Right renal pelvis (tissue), 4 donors: Measurements from ENCODE around the gene ST6GALNAC4. TPM values are rescaled to one million over a fixed set of nuclear protein-coding genes. Genes with fewer than 3 reads are reported as not detected.

Experiments
- polyA plus RNA-seq, 4 donors: library from polyadenylated mRNA; unstranded; fragments of 120-200 nt; gene quantifications; one replicate each; pipeline ENCODE4 v1.2.1, GENCODE V29; 2013; ENCODE audit not compliant: insufficient read length in 4 of 4

Gene ST6GALNAC4
- polyA plus RNA-seq, 4 donors = 11.3 to 15.6 (median 12.6) TPM

Other genes with a start within 250 kb of the ST6GALNAC4 start
- 1 to 10 TPM; 3.8 to 5.7 (median 4.8) TPM for gene CFAP157, start 210.1 kb downstream of the ST6GALNAC4 start, polyA plus RNA-seq
- 10 to 100 TPM in 1 of 4 donors, 1 to 10 TPM in 3; 8.9 to 16.3 (median 9.5) TPM for gene PTRH1, start 201.4 kb downstream of the ST6GALNAC4 start, polyA plus RNA-seq
- gene TTC16, start 201.0 kb downstream of the ST6GALNAC4 start, polyA plus RNA-seq = under 1 TPM; 0.12 to 0.24 (median 0.17) TPM
- gene TOR2A, start 181.7 kb downstream of the ST6GALNAC4 start, polyA plus RNA-seq = 10 to 100 TPM; 12.4 to 19.1 (median 16.6) TPM
- 10 to 100 TPM; 15.1 to 18.6 (median 16.1) TPM for gene SH2D3C, start 138.4 kb downstream of the ST6GALNAC4 start, polyA plus RNA-seq
- 10 to 100 TPM; 64.6 to 83.1 (median 70.5) TPM for gene CDK9, start 131.0 kb downstream of the ST6GALNAC4 start, polyA plus RNA-seq
- 10 to 100 TPM; 41.5 to 46.2 (median 42.6) TPM for gene FPGS, start 114.2 kb downstream of the ST6GALNAC4 start, polyA plus RNA-seq
- gene ENG, start 62.4 kb downstream of the ST6GALNAC4 start, polyA plus RNA-seq = 10 to 100 TPM; 80.0 to 96.4 (median 94.8) TPM
- gene AK1, start 39.4 kb downstream of the ST6GALNAC4 start, polyA plus RNA-seq = 10 to 100 TPM; 40.7 to 53.8 (median 45.1) TPM
- gene ST6GALNAC6, start 17.4 kb downstream of the ST6GALNAC4 start, polyA plus RNA-seq = 10 to 100 TPM; 44.5 to 49.1 (median 46.9) TPM
- 1 to 10 TPM; 1.0 to 2.3 (median 2.1) TPM for gene PIP5KL1, start 13.7 kb upstream of the ST6GALNAC4 start, polyA plus RNA-seq
- gene DPM2, start 20.8 kb upstream of the ST6GALNAC4 start, polyA plus RNA-seq = 10 to 100 TPM; 36.0 to 38.2 (median 36.9) TPM
- 10 to 100 TPM; 32.1 to 45.7 (median 37.3) TPM for gene EEIG1, start 63.9 kb upstream of the ST6GALNAC4 start, polyA plus RNA-seq
- gene NAIF1, start 150.3 kb upstream of the ST6GALNAC4 start, polyA plus RNA-seq = 10 to 100 TPM; 11.2 to 13.0 (median 12.0) TPM
- gene SLC25A25, start 151.2 kb upstream of the ST6GALNAC4 start, polyA plus RNA-seq = 10 to 100 TPM; 13.6 to 15.0 (median 14.4) TPM
- gene PTGES2, start 210.7 kb upstream of the ST6GALNAC4 start, polyA plus RNA-seq = 10 to 100 TPM; 40.7 to 66.7 (median 44.3) TPM
- gene LCN2, start 232.4 kb upstream of the ST6GALNAC4 start, polyA plus RNA-seq = 1 to 10 TPM in 2 of 4 donors, under 1 TPM in 2; 0.43 to 1.9 (median 0.89) TPM
- gene BBLN, start 243.2 kb upstream of the ST6GALNAC4 start, polyA plus RNA-seq = 10 to 100 TPM; 42.3 to 62.6 (median 45.8) TPM